ENCODE data around the gene PDAP1. TPM values are rescaled to one million over a fixed set of nuclear protein-coding genes. Genes with fewer than 3 reads are reported as not detected.

Gene PDAP1
- total RNA-seq, 4 donors from 2014 or later: 85.9 to 116 (median 99.9) TPM

Other genes with a start within 250 kb of the PDAP1 start
- gene KPNA7, start 200.5 kb downstream of the PDAP1 start, total RNA-seq: not detected
- not detected for gene MYH16, start 135.8 kb downstream of the PDAP1 start, total RNA-seq
- 100 to 1,000 TPM in 2 of 4 donors, 10 to 100 TPM in 2; 83.1 to 105 (median 99.8) TPM for gene ARPC1A, start 82.7 kb downstream of the PDAP1 start, total RNA-seq
- gene ARPC1B, start 33.9 kb downstream of the PDAP1 start, total RNA-seq: 100 to 1,000 TPM; 101 to 153 (median 134) TPM
- gene BUD31, start 372 bp upstream of the PDAP1 start, total RNA-seq: 10 to 100 TPM; 61.8 to 82.0 (median 66.2) TPM
- gene PTCD1, start 30.2 kb upstream of the PDAP1 start, total RNA-seq: 10 to 100 TPM in 1 of 4 donors, 1 to 10 TPM in 3; 5.3 to 10.2 (median 7.6) TPM
- gene CPSF4, start 30.3 kb upstream of the PDAP1 start, total RNA-seq: 10 to 100 TPM; 19.1 to 25.3 (median 20.8) TPM
- gene ATP5MF, start 57.6 kb upstream of the PDAP1 start, total RNA-seq: 100 to 1,000 TPM; 487 to 697 (median 507) TPM
- gene ZNF789, start 64.3 kb upstream of the PDAP1 start, total RNA-seq: 1 to 10 TPM; 2.5 to 6.2 (median 3.0) TPM
- 10 to 100 TPM; 26.6 to 37.9 (median 32.7) TPM for gene ZNF394, start 91.7 kb upstream of the PDAP1 start, total RNA-seq
- gene ZKSCAN5, start 96.1 kb upstream of the PDAP1 start, total RNA-seq: 10 to 100 TPM in 2 of 4 donors, 1 to 10 TPM in 2; 9.6 to 11.2 (median 10.5) TPM
- gene FAM200A, start 143.5 kb upstream of the PDAP1 start, total RNA-seq: 1 to 10 TPM; 2.1 to 3.8 (median 3.3) TPM
- 100 to 1,000 TPM in 3 of 4 donors, 10 to 100 TPM in 1; 92.3 to 140 (median 112) TPM for gene ZNF655, start 150.0 kb upstream of the PDAP1 start, total RNA-seq
- under 1 TPM in 2 of 4 donors, not detected in 2; 0.32 to 0.57 TPM for gene TMEM225B, start 189.7 kb upstream of the PDAP1 start, total RNA-seq
- 10 to 100 TPM; 12.1 to 17.1 (median 14.2) TPM for gene ZSCAN25, start 208.3 kb upstream of the PDAP1 start, total RNA-seq